ENCODE results near the gene GRM4. TPM values are rescaled to one million over a fixed set of nuclear protein-coding genes. Genes with fewer than 3 reads are reported as not detected.

The GRM4 gene
- total RNA-seq, 1 donor from 2014 or later: 0.29 TPM

DNA sequence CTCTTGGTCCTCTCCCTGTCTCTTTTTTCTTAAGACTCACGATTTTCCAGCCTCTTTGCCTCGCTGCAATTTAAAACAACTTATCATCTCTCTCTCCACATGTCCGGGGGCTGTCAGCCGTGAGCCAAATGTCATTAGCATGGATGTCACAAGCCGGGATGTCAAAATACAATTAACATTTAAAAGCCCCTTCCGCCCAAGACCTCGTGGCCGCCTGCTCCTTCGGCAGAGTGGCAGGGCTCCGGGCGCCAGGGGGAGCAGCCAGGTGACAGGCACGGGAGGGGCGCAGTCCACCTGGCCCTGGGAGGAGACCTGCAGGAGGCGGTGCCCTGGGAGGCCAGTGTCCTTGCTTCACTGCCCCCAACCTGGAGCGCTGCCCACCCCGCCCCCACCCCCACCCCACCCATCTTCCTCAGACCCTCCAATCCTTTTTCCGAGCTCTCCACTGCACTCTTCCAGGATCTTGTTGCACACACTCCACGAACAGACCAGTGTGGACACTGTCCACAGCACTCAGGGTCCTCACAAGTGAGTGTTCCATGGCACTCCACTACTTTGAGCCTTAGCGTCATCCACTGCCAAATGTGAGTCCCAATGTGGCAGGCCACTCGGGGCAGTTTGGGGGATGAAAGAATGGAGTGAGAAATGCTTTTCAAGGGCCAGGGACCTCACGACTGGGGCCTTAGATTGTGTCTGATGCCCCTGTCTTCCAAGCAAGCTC, 5.6 kb upstream of the GRM4 start:
- H3K4me3 ChIP-seq: no peak overlapping the region
- H3K36me3 ChIP-seq: no peaks in the 10 kb centered on the region
- H3K27me3 ChIP-seq: peaks cover 51% of the 10 kb centered on the region
- no peak for ATAC-seq
- H3K27ac ChIP-seq: no peak overlapping the region
- peaks cover 7% of the 10 kb centered on the region for H3K4me1 ChIP-seq
- no peaks in the 10 kb centered on the region for H3K9me3 ChIP-seq
- DNase-seq: peak; percentile 35
- intact Hi-C loops (cut with DNase I): loop anchor here (10.0 kb wide), 1 partner anchor 377 kb away; no protein-coding TSS in a partner anchor
- TF ChIP-seq, protein P1, sequence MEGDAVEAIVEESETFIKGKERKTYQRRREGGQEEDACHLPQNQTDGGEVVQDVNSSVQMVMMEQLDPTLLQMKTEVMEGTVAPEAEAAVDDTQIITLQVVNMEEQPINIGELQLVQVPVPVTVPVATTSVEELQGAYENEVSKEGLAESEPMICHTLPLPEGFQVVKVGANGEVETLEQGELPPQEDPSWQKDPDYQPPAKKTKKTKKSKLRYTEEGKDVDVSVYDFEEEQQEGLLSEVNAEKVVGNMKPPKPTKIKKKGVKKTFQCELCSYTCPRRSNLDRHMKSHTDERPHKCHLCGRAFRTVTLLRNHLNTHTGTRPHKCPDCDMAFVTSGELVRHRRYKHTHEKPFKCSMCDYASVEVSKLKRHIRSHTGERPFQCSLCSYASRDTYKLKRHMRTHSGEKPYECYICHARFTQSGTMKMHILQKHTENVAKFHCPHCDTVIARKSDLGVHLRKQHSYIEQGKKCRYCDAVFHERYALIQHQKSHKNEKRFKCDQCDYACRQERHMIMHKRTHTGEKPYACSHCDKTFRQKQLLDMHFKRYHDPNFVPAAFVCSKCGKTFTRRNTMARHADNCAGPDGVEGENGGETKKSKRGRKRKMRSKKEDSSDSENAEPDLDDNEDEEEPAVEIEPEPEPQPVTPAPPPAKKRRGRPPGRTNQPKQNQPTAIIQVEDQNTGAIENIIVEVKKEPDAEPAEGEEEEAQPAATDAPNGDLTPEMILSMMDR (IDR thresholded peaks at IDR 0.05): no peak

DNA sequence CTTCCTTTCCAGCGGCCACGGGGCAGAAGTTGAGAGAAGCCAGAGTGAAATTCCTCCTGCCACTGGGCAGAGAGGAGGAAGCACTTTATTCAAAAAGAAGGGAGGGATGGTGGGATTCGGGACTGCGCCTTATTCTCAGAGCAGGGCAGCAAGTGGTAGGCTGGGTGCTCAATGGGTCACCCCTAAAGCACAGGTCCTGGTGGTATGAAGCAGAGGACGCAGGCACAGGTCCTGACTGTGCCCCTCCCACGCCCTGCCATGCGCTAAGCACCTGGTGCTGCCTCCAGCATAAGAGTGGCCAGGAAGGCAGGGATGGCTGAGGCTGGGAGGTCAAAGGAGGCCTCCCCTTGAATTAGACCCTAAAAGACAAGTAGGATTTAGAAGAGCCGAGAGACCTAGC, 4.9 kb upstream of the GRM4 start:
- Histone ChIP-seq H3K4me1 (peaks cover 7% of the 10 kb centered on the region), H3K36me3 (no peaks in the 10 kb centered on the region), H3K9me3 (no peaks in the 10 kb centered on the region), H3K27ac (no peak overlapping the region), H3K4me3 (no peak overlapping the region), H3K27me3 (peaks cover 58% of the 10 kb centered on the region)
- TF ChIP-seq, protein P1 (IDR thresholded peaks at IDR 0.05): no peak
- DNase-seq: peak; percentile 27
- ATAC-seq: no peak
- intact Hi-C loops (cut with DNase I): loop anchor here (10.0 kb wide), 1 partner anchor 376 kb away; no protein-coding TSS in a partner anchor

DNA sequence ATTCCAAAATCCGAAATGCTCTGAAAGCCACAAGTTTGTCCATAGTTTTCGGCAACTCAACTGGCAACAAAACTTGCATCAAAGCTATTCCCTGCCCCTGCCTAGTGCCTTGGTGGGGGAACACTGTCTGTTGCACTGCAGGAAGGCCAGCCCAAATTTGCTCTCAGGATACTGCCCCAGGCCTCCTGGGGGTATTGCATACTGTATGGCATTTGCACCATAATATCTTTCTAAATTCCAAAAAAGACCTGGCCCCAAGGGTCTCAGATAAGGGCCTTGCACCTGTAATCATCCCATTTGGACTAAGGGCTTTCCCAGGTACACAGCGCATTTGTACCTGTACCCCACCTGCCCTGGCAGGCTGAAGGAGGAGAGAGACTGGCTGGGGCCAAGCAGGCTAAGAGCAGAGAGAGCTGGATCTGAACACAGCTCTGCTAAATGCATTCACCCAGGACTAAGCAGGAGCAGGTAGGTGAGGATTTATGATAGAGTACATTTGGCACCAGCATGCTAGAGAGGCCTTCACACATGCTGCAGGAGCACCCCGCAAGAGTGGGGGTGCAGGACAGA, 4.0 kb upstream of the GRM4 start:
- DNase-seq (peak; percentile 30), ATAC-seq (no peak)
- H3K4me1 ChIP-seq: peaks cover 5% of the 10 kb centered on the region
- no peak overlapping the region for H3K27ac ChIP-seq
- H3K36me3 ChIP-seq: no peaks in the 10 kb centered on the region
- intact Hi-C loops (cut with DNase I): loop anchor here (10.0 kb wide), 1 partner anchor 375 kb away; no protein-coding TSS in a partner anchor
- TF ChIP-seq, protein P1 (IDR thresholded peaks at IDR 0.05): no peak
- H3K27me3 ChIP-seq: peaks cover 55% of the 10 kb centered on the region
- H3K9me3 ChIP-seq: no peaks in the 10 kb centered on the region
- H3K4me3 ChIP-seq: no peak overlapping the region

DNA sequence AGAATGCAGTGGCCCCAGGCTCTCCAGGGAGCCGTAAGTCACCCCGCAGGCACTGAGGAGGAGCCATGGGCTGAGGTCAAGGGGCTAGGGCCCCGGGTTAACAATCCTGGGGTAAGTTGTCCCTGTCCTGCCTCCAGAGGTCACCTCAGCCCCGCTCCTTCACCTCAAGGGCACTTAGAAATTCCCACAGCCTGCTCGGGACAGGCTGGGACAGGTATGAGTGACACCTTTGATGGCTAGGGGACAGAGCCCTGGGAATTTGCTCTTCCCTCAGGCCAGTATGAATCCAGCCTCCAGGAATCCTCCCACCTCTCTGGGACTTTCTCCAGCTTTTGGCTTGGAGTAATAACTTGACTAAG, 3.5 kb upstream of the GRM4 start:
- H3K27ac ChIP-seq: no peak overlapping the region
- no peak overlapping the region for H3K4me3 ChIP-seq
- H3K27me3 ChIP-seq: peaks cover 55% of the 10 kb centered on the region
- no peaks in the 10 kb centered on the region for H3K9me3 ChIP-seq
- DNase-seq (peak; percentile 23), ATAC-seq (no peak)
- no peaks in the 10 kb centered on the region for H3K36me3 ChIP-seq
- TF ChIP-seq, protein P1 (IDR thresholded peaks at IDR 0.05): no peak
- intact Hi-C loops (cut with DNase I): no loop called here
- peaks cover 5% of the 10 kb centered on the region for H3K4me1 ChIP-seq

DNA sequence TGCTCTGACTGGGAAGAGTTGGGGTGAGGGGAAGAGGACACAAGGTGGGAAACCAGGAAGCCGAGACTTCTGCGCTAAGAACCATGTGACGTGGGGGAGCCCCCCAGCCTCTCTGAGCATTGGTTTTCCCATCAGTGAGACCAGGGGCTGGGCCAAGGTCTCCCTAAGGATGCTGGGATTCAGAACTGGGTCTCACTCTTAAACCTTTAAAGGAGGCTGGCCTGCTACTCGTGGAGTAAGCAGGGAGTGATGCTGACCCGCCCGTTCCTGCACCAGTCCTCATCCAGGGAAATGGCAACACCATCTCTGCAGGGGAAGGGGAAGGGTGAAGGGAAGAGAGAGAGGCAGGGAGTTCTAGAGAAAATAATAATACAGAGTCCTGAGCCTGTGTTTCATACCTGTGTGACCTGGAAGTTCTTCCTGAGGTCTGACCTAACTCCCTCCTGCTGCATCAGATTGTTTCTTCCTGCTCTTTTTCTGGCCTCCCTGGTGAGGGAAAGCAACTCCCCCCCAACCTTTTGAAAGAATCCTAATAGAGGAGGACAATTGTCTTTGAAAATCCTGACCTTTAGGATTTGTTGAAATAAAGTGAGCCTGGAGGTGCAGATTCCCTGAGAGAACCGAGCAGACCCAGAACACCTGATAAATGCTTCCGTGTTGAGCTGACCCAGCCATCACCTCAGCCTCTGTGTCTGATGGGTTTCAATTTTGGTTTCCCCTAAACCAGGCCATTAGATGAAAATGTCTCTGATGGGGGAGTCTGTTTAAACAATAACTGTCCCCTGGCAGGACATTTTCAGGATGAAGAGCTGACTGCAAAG, 3.0 kb upstream of the GRM4 start:
- H3K27me3 ChIP-seq: peaks cover 55% of the 10 kb centered on the region
- H3K36me3 ChIP-seq: no peaks in the 10 kb centered on the region
- intact Hi-C loops (cut with DNase I): no loop called here
- TF ChIP-seq, protein P1 (IDR thresholded peaks at IDR 0.05): no peak
- no peak for ATAC-seq
- no peaks in the 10 kb centered on the region for H3K9me3 ChIP-seq
- H3K4me1 ChIP-seq: peaks cover 11% of the 10 kb centered on the region
- H3K4me3 ChIP-seq: no peak overlapping the region
- DNase-seq: peak; percentile 20
- no peak overlapping the region for H3K27ac ChIP-seq

All from upper lobe of right lung (tissue), 1 donor.